ENCODE measurements around the gene SLC38A3.

Gene SLC38A3

GRCh38 chr3:50266836-50267235, 61.8 kb downstream of the SLC38A3 start:
- no peak for DNase-seq (ENCODE audit: low read depth, low spot score)

- DNase-seq (ENCODE audit: low read depth, low spot score), result no peak
These were observed 62.3 kb downstream of the SLC38A3 start for GRCh38 chr3:50267280-50267913.

- DNase-seq (ENCODE audit: low read depth, low spot score), result no peak
These were observed 63.2 kb downstream of the SLC38A3 start for GRCh38 chr3:50268276-50268675.

GRCh38 chr3:50268703-50269451, 63.8 kb downstream of the SLC38A3 start, which contains the start of gene SEMA3B:
TSS of gene SEMA3B (plus strand) at chr3:50269147. CDS start at chr3:50269241, 94 bp downstream.
- DNase-seq (ENCODE audit: low read depth, low spot score), result no peak

- DNase-seq (ENCODE audit: low read depth, low spot score), result no peak
These were observed 64.4 kb downstream of the SLC38A3 start for GRCh38 chr3:50269460-50269859.

- DNase-seq (ENCODE audit: low read depth, low spot score), result no peak
These were observed 64.9 kb downstream of the SLC38A3 start for GRCh38 chr3:50269977-50270413.

GRCh38 chr3:50270422-50271224, 65.6 kb downstream of the SLC38A3 start:
- DNase-seq (ENCODE audit: low read depth, low spot score), result no peak

All from iPS DF 19.7 (cell line).